Prostate gland (tissue), 2 donors: ENCODE measurements around the gene DENND1B.

Experiments
- POLR2A ChIP-seq: fragments of 450-650 bp; IDR thresholded peaks from one replicate; pipeline ENCODE4 v1.6.1; 2016; ENCODE audit warnings: antibody characterized with exemption, mild to moderate bottlenecking
- POLR2AphosphoS5 ChIP-seq: sonication (generic); formaldehyde crosslinking; IDR thresholded peaks from one replicate; pipeline ENCODE4 v1.6.1; 2017; ENCODE audit warnings: antibody characterized with exemption
- TF ChIP-seq, protein P1 (sequence below), 4 experiments: fragments of 200-600 bp in 2 of 4; fragments of 450-650 bp in 2 of 4; sonication (generic) in 2 of 4; IDR thresholded peaks; 1 replicate in 3 of 4; 2 replicates in 1 of 4; pipeline ENCODE4 v1.5.1; 2016 to 2019; ENCODE audit warnings: antibody characterized with exemption in 4 of 4, mild to moderate bottlenecking in 2 of 4, moderate library complexity in 2 of 4

DNA sequence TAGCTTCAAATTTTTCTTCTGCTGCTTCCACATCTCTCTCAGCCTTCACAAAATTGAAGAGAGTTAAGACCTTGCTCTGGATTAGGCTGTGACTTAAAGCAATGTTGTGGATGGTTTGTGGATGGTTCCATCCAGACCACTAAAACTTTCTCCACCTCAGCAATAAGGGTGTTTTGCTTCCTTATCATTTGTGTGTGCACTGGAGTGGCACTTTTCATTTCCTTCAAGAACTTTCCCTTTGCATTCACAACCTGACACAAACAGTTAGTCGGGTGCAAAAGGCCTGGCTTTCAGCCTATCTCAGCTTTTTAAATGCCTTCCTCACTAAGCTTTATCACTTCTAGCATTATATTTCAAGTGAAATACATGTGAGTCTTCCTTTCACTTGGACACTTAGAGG is 30.3 kb downstream of the DENND1B start:
- TF ChIP-seq POLR2A (no peak), POLR2AphosphoS5 (no peak)
- TF ChIP-seq, protein P1, sequence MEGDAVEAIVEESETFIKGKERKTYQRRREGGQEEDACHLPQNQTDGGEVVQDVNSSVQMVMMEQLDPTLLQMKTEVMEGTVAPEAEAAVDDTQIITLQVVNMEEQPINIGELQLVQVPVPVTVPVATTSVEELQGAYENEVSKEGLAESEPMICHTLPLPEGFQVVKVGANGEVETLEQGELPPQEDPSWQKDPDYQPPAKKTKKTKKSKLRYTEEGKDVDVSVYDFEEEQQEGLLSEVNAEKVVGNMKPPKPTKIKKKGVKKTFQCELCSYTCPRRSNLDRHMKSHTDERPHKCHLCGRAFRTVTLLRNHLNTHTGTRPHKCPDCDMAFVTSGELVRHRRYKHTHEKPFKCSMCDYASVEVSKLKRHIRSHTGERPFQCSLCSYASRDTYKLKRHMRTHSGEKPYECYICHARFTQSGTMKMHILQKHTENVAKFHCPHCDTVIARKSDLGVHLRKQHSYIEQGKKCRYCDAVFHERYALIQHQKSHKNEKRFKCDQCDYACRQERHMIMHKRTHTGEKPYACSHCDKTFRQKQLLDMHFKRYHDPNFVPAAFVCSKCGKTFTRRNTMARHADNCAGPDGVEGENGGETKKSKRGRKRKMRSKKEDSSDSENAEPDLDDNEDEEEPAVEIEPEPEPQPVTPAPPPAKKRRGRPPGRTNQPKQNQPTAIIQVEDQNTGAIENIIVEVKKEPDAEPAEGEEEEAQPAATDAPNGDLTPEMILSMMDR (IDR thresholded peaks at IDR 0.05) = no peak
